Naive thymus-derived CD4-positive, alpha-beta T cell (primary cell): ENCODE data around the gene METAP1D. TPM values are rescaled to one million over a fixed set of nuclear protein-coding genes. Genes with fewer than 3 reads are reported as not detected.
A peak's percentile ranks its signal among the peaks of the same experiment; 100 is the strongest.

Source experiments
- ATAC-seq: fragments of 150-1000 bp; cut with Tn5 transposase; 2 replicates; pipeline ENCODE4 v1.10.0; 2021; ENCODE audit warnings: mild to moderate bottlenecking, moderate library complexity
- CTCF ChIA-PET: fragments of 350-600 bp; sonication (Branson Sonifier 250); formaldehyde crosslinking; loops from one replicate; lab custom pipeline; 2021; ENCODE audit warnings: antibody characterized with exemption; lab: Charles Lee
- POLR2A ChIA-PET: fragments of 350-600 bp; sonication (Branson Sonifier 250); formaldehyde crosslinking; loops from one replicate; lab custom pipeline; 2021; ENCODE audit warnings: antibody characterized with exemption, inconsistent platforms; lab: Charles Lee
- DNase-seq, 9 donors: peaks; one replicate each; pipeline versions ENCODE4 v3.0.0 to v3.0.0-alpha.2; 2020 to 2022; ENCODE audit warnings: mixed read lengths in 1 of 9
- H3K27ac ChIP-seq: one replicate; pipeline ENCODE4 v1.7.0; 2013; ENCODE audit warnings: mild to moderate bottlenecking, low read depth, low read length, moderate library complexity
- H3K27me3 ChIP-seq, 2 donors: one replicate each; pipeline ENCODE4 v1.7.0; 2013; ENCODE audit warnings: low read length in 2 of 2, mild to moderate bottlenecking in 2 of 2, moderate library complexity in 2 of 2; ENCODE audit not compliant: control insufficient read depth in 2 of 2, insufficient read depth in 2 of 2
- H3K36me3 ChIP-seq, 3 experiments: 1 replicate in 2 of 3; 2 replicates in 1 of 3; pipeline ENCODE4 v1.7.0; 2013; ENCODE audit warnings: low read length in 3 of 3, mild to moderate bottlenecking in 3 of 3, moderate library complexity in 1 of 3; ENCODE audit not compliant: insufficient read depth in 3 of 3, control insufficient read depth in 2 of 3
- H3K4me1 ChIP-seq, 2 donors: one replicate each; pipeline ENCODE4 v1.7.0; 2013; ENCODE audit warnings: low read length in 2 of 2, mild to moderate bottlenecking in 2 of 2, moderate library complexity in 1 of 2; ENCODE audit not compliant: control insufficient read depth in 2 of 2, insufficient read depth in 2 of 2
- H3K4me3 ChIP-seq: 2 replicates; pipeline ENCODE4 v1.7.0; 2013; ENCODE audit warnings: mild to moderate bottlenecking, low read length
- H3K9me3 ChIP-seq, 3 experiments: 1 replicate in 2 of 3; 2 replicates in 1 of 3; pipeline ENCODE4 v1.7.0; 2013; ENCODE audit warnings: low read length in 3 of 3; ENCODE audit not compliant: control insufficient read depth in 2 of 3
- H3K27ac Mint-ChIP-seq, 9 donors: one replicate each; pipeline ENCODE4 v1.8.0; 2020 to 2022; ENCODE audit warnings: mixed read lengths in 9 of 9, mild to moderate bottlenecking in 8 of 9, moderate library complexity in 5 of 9, inconsistent platforms in 2 of 9
- H3K27me3 Mint-ChIP-seq, 5 donors: one replicate each; pipeline ENCODE4 v1.8.0; 2021 to 2022; ENCODE audit warnings: mixed read lengths in 5 of 5, mild to moderate bottlenecking in 1 of 5
- H3K36me3 Mint-ChIP-seq, 5 donors: one replicate each; pipeline ENCODE4 v1.8.0; 2020 to 2022; ENCODE audit warnings: mixed read lengths in 5 of 5, mild to moderate bottlenecking in 3 of 5, inconsistent platforms in 1 of 5
- H3K4me1 Mint-ChIP-seq, 7 donors: one replicate each; pipeline ENCODE4 v1.8.0; 2020 to 2022; ENCODE audit warnings: mixed read lengths in 7 of 7, mild to moderate bottlenecking in 3 of 7, inconsistent platforms in 1 of 7
- H3K4me3 Mint-ChIP-seq, 10 donors: one replicate each; pipeline ENCODE4 v1.8.0; 2020 to 2022; ENCODE audit warnings: mild to moderate bottlenecking in 10 of 10, mixed read lengths in 10 of 10, moderate library complexity in 6 of 10, inconsistent platforms in 2 of 10
- H3K9me3 Mint-ChIP-seq, 11 donors: one replicate each; pipeline ENCODE4 v1.8.0; 2020 to 2022; ENCODE audit warnings: mixed read lengths in 11 of 11, mild to moderate bottlenecking in 4 of 11, inconsistent platforms in 1 of 11, moderate library complexity in 1 of 11
- intact Hi-C, 2 donors: fragments of 100-400 bp; cut with micrococcal nuclease; formaldehyde crosslinking; loops; one replicate each; pipeline ENCODE4 v1.15.1; 2023
- polyA plus RNA-seq, 2 donors: library from polyadenylated mRNA; unstranded; fragments of 300-500 nt; fragmentation: Illumina TruSeq; gene quantifications; one replicate each; pipeline ENCODE4 v1.2.3, GENCODE V29; 2021
- total RNA-seq, 6 experiments: library from RNA in 5 of 6; stranded (reverse) in 5 of 6; gene quantifications; 1 replicate in 5 of 6; 2 replicates in 1 of 6; pipeline ENCODE4 v1.2.3 and lab custom pipeline; 2021 to 2026

The METAP1D gene
- total and polyA plus RNA-seq, 7 experiments from 2014 or later: 3.3 to 12.2 (median 5.6) TPM

- ATAC-seq (peak; percentile 67), DNase-seq (peak in 5 of 9 donors; percentile 2 to 22 (median 14))
- Histone ChIP-seq H3K4me3 (no peak overlapping the region), H3K27me3 (no peaks in the 10 kb centered on the region), H3K9me3 (no peaks in the 10 kb centered on the region), H3K27ac (no peak overlapping the region), H3K4me1 (peaks cover 0 to 9% of the 10 kb centered on the region in 2 donors), H3K36me3 (peaks cover 5 to 16% (median 11%) of the 10 kb centered on the region in 3 experiments)
- Mint-ChIP-seq H3K4me3 (no peak overlapping the region), H3K4me1 (peaks cover 7 to 39% (median 35%) of the 10 kb centered on the region in 7 donors), H3K36me3 (peaks cover 7 to 31% (median 19%) of the 10 kb centered on the region in 5 donors), H3K27me3 (no peaks in the 10 kb centered on the region), H3K9me3 (peaks cover 0 to 2% (median 0%) of the 10 kb centered on the region in 11 donors), H3K27ac (no peak overlapping the region)
- CTCF ChIA-PET: no interaction called here
- POLR2A ChIA-PET: no interaction called here
- intact Hi-C loops: no loop called here
These were observed 34.1 kb upstream of the METAP1D start for GRCh38 chr2:171965661-171966060.

GRCh38 chr2:171966235-171966634, 33.5 kb upstream of the METAP1D start:
- Histone ChIP-seq H3K27me3 (no peaks in the 10 kb centered on the region), H3K27ac (no peak overlapping the region), H3K9me3 (no peaks in the 10 kb centered on the region), H3K36me3 (peaks cover 5 to 16% (median 11%) of the 10 kb centered on the region in 3 experiments), H3K4me1 (peaks cover 0 to 9% of the 10 kb centered on the region in 2 donors), H3K4me3 (no peak overlapping the region)
- H3K4me3 Mint-ChIP-seq: no peak overlapping the region
- H3K36me3 Mint-ChIP-seq: peaks cover 7 to 32% (median 17%) of the 10 kb centered on the region in 5 donors
- H3K27ac Mint-ChIP-seq: no peak overlapping the region
- peaks cover 8 to 37% (median 29%) of the 10 kb centered on the region in 7 donors for H3K4me1 Mint-ChIP-seq
- no peaks in the 10 kb centered on the region for H3K27me3 Mint-ChIP-seq
- CTCF ChIA-PET: no interaction called here
- POLR2A ChIA-PET: no interaction called here
- H3K9me3 Mint-ChIP-seq: peaks cover 0 to 1% (median 0%) of the 10 kb centered on the region in 11 donors
- intact Hi-C loops: no loop called here
- ATAC-seq (peak; percentile 70), DNase-seq (no peak)

GRCh38 chr2:171966688-171967087, 33.1 kb upstream of the METAP1D start:
- Mint-ChIP-seq H3K36me3 (peaks cover 7 to 34% (median 19%) of the 10 kb centered on the region in 5 donors), H3K27me3 (no peaks in the 10 kb centered on the region)
- intact Hi-C loops: no loop called here

GRCh38 chr2:171968509-171968908, 31.2 kb upstream of the METAP1D start:
- Mint-ChIP-seq H3K9me3 (no peaks in the 10 kb centered on the region), H3K4me3 (no peak overlapping the region), H3K36me3 (peaks cover 12 to 50% (median 27%) of the 10 kb centered on the region in 5 donors), H3K27me3 (no peaks in the 10 kb centered on the region), H3K4me1 (peaks cover 5 to 36% (median 25%) of the 10 kb centered on the region in 7 donors), H3K27ac (no peak overlapping the region)
- intact Hi-C loops: loop anchor here in 1 of 2 donors (2.0 kb wide), 1 partner anchor 14 kb away; no protein-coding TSS in a partner anchor
- Histone ChIP-seq H3K27ac (no peak overlapping the region), H3K4me1 (peaks cover 0 to 2% of the 10 kb centered on the region in 2 donors), H3K4me3 (no peak overlapping the region), H3K36me3 (peaks cover 5 to 33% (median 11%) of the 10 kb centered on the region in 3 experiments), H3K27me3 (no peaks in the 10 kb centered on the region), H3K9me3 (no peaks in the 10 kb centered on the region)
- POLR2A ChIA-PET: no interaction called here
- DNase-seq (no peak), ATAC-seq (no peak)
- CTCF ChIA-PET: no interaction called here

More at GRCh38 chr2:171966688-171967087, 33.1 kb upstream of the METAP1D start:
- Mint-ChIP-seq H3K4me3 (no peak overlapping the region), H3K9me3 (no peaks in the 10 kb centered on the region), H3K27ac (no peak overlapping the region), H3K4me1 (peaks cover 10 to 35% (median 27%) of the 10 kb centered on the region in 7 donors)
- DNase-seq (no peak), ATAC-seq (peak; percentile 54)
- H3K27me3 ChIP-seq: no peaks in the 10 kb centered on the region
- CTCF ChIA-PET: no interaction called here
- no peak overlapping the region for H3K27ac ChIP-seq
- H3K36me3 ChIP-seq: peaks cover 5 to 16% (median 11%) of the 10 kb centered on the region in 3 experiments
- peaks cover 0 to 9% of the 10 kb centered on the region in 2 donors for H3K4me1 ChIP-seq
- H3K4me3 ChIP-seq: no peak overlapping the region
- POLR2A ChIA-PET: no interaction called here
- H3K9me3 ChIP-seq: no peaks in the 10 kb centered on the region

- intact Hi-C loops: no loop called here
- no peak overlapping the region for H3K27ac ChIP-seq
- H3K4me1 ChIP-seq: no peaks in the 10 kb centered on the region
- Mint-ChIP-seq H3K27ac (peak overlapping the region in 2 of 9 donors; percentile 7 to 25), H3K36me3 (peaks cover 9 to 57% (median 43%) of the 10 kb centered on the region in 5 donors), H3K9me3 (no peaks in the 10 kb centered on the region), H3K4me3 (no peak overlapping the region), H3K27me3 (no peaks in the 10 kb centered on the region), H3K4me1 (peaks cover 0 to 6% (median 5%) of the 10 kb centered on the region in 7 donors)
- H3K27me3 ChIP-seq: no peaks in the 10 kb centered on the region
- ATAC-seq (no peak), DNase-seq (no peak)
- CTCF ChIA-PET: no interaction called here
- H3K9me3 ChIP-seq: no peaks in the 10 kb centered on the region
- H3K4me3 ChIP-seq: no peak overlapping the region
- POLR2A ChIA-PET: interaction anchor here (0.6 kb wide), 1 partner anchor 1993 kb away, joined by 4 read pairs; no protein-coding TSS in a partner anchor
- peaks cover 0 to 21% (median 5%) of the 10 kb centered on the region in 3 experiments for H3K36me3 ChIP-seq
These were observed 27.3 kb upstream of the METAP1D start for GRCh38 chr2:171972329-171972982.

GRCh38 chr2:171979103-171979502, 20.6 kb upstream of the METAP1D start:
- Mint-ChIP-seq H3K36me3 (peaks cover 12 to 72% (median 52%) of the 10 kb centered on the region in 5 donors), H3K27me3 (no peaks in the 10 kb centered on the region), H3K27ac (no peak overlapping the region), H3K4me1 (no peaks in the 10 kb centered on the region), H3K4me3 (no peak overlapping the region), H3K9me3 (no peaks in the 10 kb centered on the region)
- POLR2A ChIA-PET: no interaction called here
- H3K27me3 ChIP-seq: no peaks in the 10 kb centered on the region
- intact Hi-C loops: no loop called here
- H3K27ac ChIP-seq: no peak overlapping the region
- ATAC-seq: peak; percentile 71
- DNase-seq: no peak
- H3K4me3 ChIP-seq: no peak overlapping the region
- CTCF ChIA-PET: interaction anchor here (0.6 kb wide), 1 partner anchor 13 kb away, joined by 3 read pairs; no protein-coding TSS in a partner anchor
- H3K36me3 ChIP-seq: peaks cover 0 to 45% (median 14%) of the 10 kb centered on the region in 3 experiments
- H3K9me3 ChIP-seq: no peaks in the 10 kb centered on the region
- H3K4me1 ChIP-seq: no peaks in the 10 kb centered on the region
